GOT3 (cell line): ENCODE results near the gene IL7R.
"Not testable (repeated sequence)": the region's sequence is repeated elsewhere in the genome, so short reads cannot be mapped to it uniquely, and the experiment has no call there.

Source experiments
- DNase-seq: peaks from one replicate; lab custom pipeline; 2025; ENCODE audit warnings: mixed read lengths; lab: John Stamatoyannopoulos, UW

The IL7R gene

DNA sequence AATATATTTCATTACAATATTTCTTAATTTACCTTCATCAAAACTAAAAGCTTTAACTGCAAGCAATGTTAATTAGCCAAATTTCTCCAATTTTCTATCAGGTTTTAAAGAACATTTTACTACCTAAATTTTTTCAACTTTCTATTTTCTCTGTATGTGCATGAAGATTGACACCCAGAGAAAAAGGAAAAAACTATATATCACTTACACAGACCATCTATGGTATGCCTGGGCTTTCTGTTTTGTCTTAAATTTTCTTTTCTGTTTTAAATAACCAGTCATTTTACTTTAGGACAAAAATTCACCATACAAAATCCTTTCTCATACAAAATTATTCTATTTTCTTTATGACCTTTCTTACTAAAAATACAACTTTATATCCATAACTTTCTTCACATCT lies 13.8 kb upstream of the IL7R start:
- no peak for DNase-seq

DNA sequence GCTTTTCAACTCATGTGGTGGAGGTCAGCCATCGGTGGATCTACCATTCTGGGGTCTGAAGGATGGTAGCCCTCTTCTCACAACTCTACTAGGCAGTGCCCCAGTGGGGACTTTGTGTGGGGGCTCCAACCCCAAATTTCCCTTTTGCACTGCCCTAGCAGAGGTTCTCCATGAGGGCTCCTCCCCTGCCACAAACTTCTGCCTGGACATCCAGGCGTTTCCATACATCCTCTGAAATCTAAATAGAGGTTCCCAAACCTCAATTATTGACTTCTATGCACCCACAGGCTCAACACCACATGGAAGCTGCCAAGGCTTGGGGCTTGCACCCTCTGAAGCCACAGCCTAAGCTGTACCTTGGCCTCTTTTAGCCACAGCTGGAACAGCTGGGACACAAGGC lies 11.2 kb upstream of the IL7R start:
- not testable (repeated sequence) for DNase-seq

DNA sequence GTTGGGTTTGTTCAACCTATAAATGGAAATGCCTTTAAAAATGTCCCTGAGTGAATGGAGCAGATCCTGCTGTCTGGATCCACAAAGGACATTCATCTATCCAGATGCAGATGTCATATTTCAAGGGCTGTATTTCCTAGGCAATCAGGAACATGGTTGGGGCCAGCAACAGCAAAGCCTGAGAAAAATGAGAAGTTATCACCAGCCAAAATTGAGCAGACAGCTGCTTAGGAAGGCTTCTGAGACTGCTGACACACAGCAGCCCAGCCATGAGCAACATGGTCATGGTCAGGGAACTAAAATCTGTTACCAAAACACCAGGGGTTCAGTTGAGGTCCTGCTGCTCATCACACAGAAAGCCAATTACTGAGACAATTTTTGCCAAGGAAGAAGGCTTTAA lies 9.2 kb upstream of the IL7R start:
- DNase-seq = no peak

DNA sequence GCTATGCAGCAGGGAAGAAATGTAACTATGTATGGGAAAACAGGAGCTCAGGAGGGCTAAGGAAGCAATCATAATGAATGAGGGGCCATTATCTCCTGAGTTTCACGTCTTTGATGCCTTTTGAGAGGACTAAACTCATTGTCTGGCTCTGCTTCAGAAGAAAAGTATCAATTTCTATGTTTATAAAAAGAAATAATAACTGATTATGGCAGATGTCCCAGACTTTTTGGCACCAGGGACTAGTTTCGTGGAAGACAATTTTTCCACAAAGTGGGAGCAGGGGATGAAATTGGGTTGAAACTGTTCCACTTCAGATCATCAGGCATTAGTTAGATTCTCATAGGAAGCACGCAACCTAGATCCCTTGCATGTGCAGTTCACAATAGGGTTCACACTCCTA lies 8.7 kb upstream of the IL7R start:
- DNase-seq = no peak

DNA sequence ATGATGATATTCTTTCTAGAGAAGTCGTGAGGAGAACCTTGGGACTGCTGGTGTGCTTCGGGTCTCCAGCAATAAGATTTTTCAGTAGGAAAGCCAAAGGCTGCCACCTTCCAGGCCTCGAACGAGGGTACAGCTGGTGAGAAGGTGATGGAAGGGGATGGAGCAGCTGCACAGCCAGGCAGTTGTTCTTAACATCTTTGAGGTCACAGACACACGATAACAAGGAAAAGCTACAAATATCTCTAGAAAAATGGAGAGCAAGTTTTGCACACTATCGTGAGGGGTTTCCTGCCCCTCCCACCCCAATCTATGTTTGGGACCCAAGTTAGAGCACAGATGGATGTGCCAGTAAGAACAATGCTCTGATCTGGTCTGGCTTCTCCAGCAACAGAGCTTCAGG lies 6.8 kb upstream of the IL7R start:
- no peak for DNase-seq

DNA sequence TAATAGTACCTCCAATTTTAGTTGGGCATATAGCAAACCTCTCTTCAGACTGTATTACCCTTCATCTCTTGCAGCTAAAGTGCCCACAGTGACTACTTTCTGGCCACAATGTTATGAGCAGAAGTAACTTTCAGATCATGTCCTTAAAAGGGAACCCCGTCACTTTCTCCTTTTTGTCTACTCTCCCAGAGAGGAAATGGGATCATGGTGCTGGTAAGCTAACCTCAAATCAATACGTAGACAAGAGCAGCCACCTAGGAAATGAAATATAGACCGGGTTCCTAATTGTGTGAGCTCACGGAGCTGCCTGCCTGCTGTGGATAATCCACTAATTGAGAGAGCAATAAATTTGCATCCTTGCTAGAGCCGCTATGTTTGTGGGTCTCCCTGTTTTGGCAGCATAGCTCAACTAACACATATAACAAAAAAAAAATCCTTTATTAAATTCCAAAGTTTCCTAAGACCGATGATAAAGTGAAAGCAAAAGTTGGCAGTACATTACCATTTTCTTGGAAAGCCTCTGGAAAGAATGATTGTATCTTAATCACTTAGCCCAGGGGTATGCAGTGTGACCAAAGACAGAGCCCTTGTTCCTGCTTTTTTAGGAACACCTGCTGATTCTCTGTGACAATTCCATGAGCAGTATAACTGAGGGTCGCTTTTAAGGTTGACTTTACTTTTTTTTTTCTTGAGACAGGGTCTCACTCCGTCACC lies 5.6 kb upstream of the IL7R start:
- DNase-seq = no peak

DNA sequence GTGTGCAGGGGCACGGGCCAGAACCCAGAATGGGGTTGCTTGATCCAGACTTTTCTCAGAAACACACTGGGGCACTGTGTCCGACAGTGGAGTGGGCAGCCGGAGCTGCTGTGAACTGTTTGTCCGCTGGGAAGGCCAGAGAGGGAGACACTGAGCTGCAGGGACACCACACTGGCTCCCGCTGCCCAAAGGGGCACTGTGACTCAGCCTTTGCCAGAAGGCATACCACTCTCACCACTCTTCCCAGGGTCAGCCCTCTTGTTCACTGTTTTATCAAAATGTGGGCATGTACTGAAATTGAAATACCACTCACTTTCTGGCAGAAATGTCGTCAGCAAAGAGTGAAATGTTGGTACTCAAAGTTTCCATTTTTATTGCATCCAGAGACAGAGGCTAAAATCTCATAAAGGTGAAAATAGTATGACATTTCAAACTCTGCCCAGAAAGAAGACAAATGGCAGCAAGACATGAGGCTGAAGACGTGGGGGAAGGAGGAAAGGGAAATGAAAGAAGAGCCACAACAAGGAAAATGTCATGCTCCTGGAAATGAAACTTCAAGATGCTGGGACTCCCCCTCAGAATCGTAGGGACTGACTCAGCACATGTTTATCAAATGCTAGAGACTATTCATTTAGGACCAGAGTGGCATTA lies 4.5 kb upstream of the IL7R start:
- DNase-seq = no peak

DNA sequence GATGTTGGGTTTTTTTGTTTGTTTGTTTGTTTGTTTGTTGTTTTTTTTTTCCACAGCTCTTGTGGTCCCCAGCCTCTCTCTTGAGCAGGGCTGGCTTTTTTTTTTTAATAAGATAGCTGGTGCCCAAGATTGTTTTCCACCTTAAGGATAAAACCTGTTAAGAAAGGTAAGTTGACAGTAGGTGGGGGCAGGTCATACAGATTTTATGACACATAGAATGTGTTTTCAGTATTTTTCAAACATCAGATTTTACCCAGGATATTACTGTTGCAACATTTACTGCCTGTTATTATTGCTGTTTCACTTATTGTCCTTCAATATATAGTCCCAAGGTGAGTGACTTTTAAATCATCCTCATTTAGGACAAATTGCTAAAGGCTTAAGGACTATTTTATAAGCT lies 3.9 kb upstream of the IL7R start:
- DNase-seq = no peak

DNA sequence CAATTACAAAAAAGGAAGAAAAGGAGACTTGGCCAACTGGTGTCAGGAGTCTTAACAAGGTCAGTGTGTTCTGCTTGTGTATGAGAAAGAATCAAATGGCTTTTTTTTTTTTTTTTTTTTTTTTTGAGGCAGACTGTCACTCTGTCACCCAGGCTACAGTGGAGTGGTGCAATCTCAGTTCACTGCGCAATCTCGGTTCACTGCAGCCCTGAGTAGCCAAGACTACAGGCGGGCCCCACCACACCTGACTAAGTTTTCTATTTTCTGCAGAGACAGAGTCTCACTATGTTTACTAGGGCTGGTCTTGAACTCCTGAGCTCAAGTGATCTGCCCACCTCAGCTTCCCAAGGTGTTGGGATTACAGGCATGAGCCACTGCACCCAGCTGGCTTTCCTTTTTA lies 3.1 kb upstream of the IL7R start:
- DNase-seq = no peak

DNA sequence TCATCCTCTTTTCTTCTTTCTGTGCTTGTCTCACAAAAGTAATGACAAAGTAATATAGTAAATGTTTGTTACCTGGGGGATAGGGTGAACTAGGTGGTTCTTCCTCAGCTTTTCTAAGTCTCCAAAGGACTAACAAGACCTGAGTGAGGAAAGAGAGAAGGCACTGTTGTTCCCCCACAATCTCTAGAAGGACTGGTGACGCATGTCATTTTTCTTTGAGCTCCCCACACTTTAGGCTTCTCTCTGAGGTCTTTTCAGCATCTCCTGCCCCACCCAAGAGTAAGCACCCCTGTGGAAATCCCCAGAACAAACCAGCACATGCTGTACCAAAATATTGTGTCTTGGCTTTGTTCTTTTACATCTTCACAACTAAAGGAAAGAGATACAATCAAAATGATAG lies 2.4 kb upstream of the IL7R start:
- no peak for DNase-seq

DNA sequence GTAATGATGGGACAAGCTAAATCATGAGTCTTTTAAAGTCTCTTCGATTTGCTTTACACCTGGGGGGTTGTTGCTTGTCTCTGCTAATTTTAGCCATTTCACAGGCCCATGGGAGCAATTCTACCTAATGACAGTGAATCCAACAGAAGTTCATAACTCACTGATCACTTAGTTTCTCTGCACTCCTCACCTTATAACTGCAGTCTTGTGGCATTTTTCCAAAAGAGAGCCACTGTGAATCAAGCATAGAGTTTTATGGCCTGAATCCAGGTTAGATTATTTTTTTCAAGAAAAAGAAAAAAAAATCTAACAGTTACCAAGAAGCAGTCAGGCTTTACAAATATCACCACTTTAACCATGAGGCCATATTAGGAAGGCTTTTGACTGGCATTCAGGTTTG lies 1.5 kb upstream of the IL7R start:
- no peak for DNase-seq

DNA sequence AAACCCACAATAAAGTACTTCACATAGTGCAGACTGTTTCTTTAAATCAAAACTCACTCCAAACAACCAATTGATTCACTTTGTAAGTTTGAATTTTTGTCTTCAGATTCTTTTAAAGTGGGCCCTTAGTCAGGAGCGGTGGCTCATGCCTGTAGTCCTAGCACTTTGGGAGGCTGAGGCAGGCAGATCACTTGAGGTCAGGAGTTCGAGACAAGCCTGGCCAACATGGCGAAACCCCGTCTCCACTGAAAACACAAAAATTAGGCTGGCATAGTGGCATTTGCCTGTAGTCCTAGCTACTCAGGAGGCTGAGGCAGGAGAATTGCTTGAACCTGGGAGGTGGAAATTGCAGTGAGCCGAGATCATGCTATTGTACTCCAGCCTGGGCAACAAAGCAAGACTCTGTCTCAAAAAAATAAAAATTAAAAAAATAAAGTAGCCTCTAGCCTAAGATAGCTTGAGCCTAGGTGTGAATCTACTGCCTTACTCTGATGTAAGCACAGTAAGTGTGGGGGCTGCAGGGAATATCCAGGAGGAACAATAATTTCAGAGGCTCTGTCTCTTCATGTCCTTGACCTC lies 416 bp upstream of the IL7R start:
- DNase-seq = not testable (repeated sequence)

DNA sequence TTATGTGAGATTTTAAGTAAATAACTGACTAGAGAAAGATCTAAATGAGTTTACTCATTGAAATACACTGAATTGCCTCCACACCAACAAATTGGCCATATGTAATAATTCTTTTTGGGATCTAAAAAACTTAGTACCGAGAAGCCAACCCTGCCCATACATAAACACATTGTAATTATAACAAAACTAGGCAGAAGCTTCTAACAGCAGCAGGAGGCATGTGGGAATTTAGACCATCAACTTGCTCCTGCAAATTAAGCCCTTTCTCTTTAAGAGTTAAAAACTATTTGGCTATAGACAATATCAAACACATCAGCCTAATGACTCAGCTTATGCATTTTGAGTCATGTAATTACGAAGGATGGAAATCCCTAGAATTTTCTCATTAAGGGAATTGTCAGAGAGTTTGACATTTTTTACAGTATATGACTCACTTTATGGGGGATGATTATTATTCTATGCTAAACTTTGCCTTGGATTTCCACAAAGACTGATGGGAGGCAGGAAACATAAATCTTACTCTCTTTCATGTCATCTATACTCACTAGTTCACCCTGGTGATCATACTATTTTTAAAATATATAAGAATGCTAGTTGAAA lies 1.0 kb downstream of the IL7R start:
- DNase-seq = no peak

DNA sequence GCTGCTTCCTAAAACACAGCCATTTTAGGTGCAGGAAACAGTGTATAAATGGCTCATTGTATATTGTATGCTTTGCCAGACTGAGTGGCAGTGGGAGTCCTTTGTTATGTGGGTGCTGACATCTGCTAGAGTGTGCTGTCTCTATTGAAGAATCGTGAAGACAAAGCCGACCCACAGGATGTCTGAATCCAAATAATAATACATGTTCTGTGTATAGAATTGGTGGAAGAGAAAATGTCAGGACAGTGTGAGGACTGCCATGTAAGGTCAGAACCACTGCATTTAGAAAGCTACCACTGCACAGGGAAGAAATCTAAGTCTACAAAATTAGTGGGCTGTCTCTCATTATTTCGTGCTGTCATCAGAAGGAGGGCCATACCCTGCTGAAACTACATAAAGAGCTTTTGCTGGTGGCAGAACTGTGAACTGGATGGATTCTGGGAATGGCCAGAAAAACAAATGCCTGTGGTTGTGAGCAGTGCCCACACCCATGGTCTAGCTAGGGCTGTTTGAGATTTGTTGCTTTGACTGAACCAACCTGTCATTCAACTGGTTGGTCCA lies 2.5 kb downstream of the IL7R start:
- no peak for DNase-seq

DNA sequence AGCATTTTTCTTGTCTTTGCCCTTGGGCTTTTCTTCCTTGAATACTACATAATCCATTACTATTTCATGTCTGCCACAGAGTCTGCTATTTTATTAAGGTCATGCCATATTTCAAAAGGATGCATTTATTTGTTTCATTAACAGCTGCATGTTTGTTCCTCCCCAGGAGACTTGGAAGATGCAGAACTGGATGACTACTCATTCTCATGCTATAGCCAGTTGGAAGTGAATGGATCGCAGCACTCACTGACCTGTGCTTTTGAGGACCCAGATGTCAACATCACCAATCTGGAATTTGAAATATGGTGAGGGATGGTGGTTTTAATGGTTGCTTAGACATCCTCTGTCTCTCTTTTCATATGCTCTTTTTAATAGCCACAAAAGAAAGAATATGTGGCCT lies 4.0 kb downstream of the IL7R start:
- DNase-seq = no peak

DNA sequence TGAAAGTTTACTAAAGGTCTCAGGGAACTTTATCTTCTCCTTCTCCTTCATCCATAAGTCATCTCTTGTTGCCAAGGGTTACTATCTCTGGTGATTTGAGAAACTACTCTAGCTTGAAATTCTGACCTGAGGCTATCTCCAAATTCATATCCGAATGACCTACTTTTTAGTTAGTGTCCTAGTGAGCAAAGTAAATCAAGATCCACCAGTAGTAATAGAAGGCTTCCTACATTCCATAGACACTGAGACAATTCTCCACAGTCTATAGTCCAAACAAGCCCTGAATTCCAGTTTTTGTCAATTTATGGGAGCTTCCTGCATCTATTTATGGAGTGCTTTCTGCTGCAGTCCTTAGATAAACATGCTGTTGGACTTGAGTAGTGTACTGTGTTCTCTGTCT lies 5.0 kb downstream of the IL7R start:
- no peak for DNase-seq

DNA sequence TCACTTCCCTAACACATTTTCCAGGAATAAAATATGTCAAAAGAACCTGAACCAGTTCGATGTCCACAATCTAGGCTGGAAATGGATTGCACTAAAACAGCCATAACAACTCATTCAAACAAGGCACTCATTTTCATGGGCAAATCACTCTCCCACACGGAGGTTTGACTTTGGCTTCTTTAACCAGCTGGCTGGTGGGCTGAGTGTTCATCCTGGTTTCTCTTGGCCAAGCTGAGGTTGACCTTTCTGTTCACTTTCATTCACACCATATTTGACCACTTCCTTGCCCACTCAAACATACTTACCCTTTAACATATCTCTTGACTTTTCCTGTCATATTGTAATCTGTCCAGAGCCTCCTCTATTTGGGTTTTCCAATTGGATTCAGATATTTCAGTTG lies 5.4 kb downstream of the IL7R start:
- DNase-seq = no peak

DNA sequence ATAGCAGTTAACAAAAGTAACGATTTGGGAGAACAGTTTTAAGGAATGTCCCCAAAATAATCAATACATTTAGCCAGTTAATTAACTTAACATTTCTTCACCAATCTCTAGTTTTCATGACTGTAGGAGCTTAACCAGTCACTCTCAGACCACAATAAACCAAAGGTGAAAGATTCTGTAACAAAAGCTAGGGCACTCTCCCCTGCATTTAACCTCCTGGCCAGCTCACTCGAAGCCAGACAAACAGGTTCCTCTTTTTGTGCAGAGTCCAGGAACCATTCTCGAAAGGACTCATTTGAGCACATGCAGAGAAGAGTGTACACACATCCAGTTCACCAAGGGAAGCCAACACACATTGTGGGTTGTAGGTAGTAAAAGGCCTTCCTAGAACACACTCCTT lies 6.5 kb downstream of the IL7R start:
- DNase-seq = no peak

DNA sequence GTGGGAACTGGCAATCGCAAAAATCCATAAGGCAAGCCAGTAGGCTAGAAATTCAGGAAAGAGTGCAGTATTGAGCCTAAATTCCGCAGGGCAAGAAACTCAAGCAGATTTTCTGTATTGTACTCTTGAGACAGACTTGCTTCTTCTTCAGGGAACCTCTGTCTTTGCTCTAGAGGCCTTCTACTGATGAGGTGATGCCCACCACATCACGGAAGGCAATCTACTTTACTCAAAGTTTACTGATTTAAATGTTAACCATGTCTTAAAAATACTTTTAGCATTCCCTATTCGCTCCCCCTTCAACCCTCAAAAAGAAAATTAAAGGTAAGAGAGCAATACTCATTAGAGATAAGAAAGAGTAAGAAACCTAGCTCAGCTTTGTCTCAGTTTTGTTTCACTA lies 11.3 kb downstream of the IL7R start:
- DNase-seq = no peak

DNA sequence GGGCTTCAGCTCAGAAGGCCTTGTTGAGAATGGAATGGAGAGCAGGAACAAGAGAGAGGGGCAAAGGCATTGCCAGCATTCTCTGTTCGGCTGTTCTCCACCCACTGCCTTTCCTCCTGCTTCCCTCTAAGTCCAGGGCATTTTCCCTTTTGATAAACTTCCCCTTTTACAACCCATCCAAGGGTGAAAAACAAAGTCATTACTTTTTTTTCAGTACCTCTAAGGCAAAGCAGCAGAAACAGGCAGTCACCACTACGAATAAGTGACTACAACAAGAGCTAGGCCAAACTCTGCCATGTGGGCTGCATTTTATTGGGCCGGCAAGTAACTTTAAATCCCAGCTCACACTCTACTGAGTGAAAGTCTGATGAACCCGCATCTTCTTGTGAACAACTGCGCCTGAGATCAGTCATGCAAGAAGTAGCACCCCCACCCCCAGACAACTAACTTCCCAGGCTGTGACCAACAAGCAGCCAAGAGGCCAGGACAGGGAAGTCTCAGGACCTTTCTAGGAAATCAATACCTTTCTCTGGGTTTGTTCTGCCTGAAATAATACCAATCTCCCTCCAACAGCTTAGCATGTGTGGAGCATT lies 13.1 kb downstream of the IL7R start:
- no peak for DNase-seq

DNA sequence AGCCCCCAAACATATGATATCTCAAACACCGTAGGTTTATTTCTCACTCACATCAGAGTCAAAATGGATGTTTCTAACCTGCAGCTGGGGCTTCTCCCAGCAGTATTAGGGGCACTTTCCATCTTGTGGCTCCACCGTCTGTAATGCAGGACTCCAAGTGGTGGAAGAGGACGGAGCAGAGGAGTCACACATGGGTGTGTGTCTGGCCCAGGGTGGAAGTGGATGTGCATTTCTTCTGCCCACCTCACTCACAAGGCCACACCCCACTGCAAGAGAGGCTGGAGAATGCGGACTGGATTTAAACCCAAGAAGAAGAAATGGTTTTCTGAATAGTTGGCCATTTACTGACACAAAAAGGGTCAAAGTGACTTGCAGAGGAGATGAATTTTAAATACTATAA lies 13.9 kb downstream of the IL7R start:
- no peak for DNase-seq

DNA sequence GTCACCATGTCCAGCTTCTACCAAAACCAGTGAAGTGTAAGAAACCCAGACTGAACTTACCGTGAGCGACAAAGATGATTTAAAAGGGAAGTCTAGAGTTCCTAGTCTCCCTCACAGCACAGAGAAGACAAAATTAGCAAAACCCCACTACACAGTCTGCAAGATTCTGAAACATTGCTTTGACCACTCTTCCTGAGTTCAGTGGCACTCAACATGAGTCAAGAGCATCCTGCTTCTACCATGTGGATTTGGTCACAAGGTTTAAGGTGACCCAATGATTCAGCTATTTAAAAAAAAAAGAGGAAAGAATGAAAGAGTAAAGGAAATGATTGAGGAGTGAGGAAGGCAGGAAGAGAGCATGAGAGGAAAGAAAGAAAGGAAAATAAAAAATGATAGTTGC lies 19.8 kb downstream of the IL7R start:
- DNase-seq = no peak

DNA sequence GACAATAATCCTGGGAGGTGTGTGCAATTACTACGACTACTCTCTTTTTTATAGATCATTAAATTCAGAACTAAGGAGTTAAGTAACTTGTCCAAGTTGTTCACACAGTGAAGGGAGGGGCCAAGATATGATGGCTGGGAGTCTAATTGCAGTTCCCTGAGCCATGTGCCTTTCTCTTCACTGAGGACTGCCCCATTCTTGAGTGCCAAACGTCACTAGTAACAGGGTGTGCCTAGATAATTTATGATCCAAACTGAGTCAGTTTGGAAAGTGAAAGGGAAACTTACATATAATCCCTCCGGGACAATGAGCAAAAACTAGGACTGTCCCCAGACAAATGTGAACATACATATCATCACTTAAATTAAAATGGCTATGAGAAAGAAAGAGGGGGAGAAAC lies 20.2 kb downstream of the IL7R start:
- no peak for DNase-seq
